SK-N-SH (cell line): ENCODE results near the gene NUMA1. TPM values are rescaled to one million over a fixed set of nuclear protein-coding genes. Genes with fewer than 3 reads are reported as not detected.

Experiments
- CTCF ChIA-PET: fragments of 300-600, 350-600 bp; formaldehyde crosslinking; extraction: SDS; loops from one replicate; lab custom pipeline; 2021; lab: Yijun Ruan, JAX
- POLR2A ChIA-PET: fragments of 350-600 bp; sonication (Branson Sonifier 250); formaldehyde crosslinking; extraction: SDS; loops from one replicate; lab custom pipeline; 2020; ENCODE audit warnings: antibody characterized with exemption, inconsistent platforms; lab: Yijun Ruan, JAX
- DNase-seq: peaks from one replicate; pipeline ENCODE4 v3.0.0; 2012
- H2AFZ ChIP-seq: fragments of 200-600 bp; sonication (generic); 2 replicates; pipeline ENCODE4 v1.8.1; 2016; ENCODE audit warnings: antibody characterized with exemption, mild to moderate bottlenecking, low read depth
- H3F3A ChIP-seq: fragments of 200-600 bp; sonication (generic); replicated peaks from 2 replicates; pipeline ENCODE3; 2016; ENCODE audit warnings: antibody characterized with exemption, mild to moderate bottlenecking; ENCODE audit not compliant: insufficient read depth
- H3K27ac ChIP-seq, 2 experiments: fragments of 200-500 bp in 1 of 2; fragments of 200-600 bp in 1 of 2; sonication (Bioruptor generic) in 1 of 2; sonication (generic), shearing (Covaris generic) in 1 of 2; 2 replicates each; pipeline versions ENCODE4 v1.5.1 to v1.6.1; 2014 to 2016; ENCODE audit warnings: low read depth in 2 of 2, inconsistent platforms in 1 of 2, low read length in 1 of 2, mild to moderate bottlenecking in 1 of 2, mixed read lengths in 1 of 2
- H3K27me3 ChIP-seq: fragments of 200-600 bp; sonication (generic), shearing (Covaris generic); 2 replicates; pipeline ENCODE4 v1.6.1; 2016; ENCODE audit warnings: mixed run types; ENCODE audit not compliant: insufficient read depth
- H3K36me3 ChIP-seq, 2 experiments: fragments of 200-500 bp in 1 of 2; fragments of 200-600 bp in 1 of 2; sonication (Bioruptor generic) in 1 of 2; sonication (generic) in 1 of 2; replicated peaks in 1 of 2; 2 replicates each; pipeline versions ENCODE3 to v1.5.1; 2014 to 2016; ENCODE audit warnings: low read length in 1 of 2, mild to moderate bottlenecking in 1 of 2; ENCODE audit not compliant: insufficient read depth in 2 of 2, control insufficient read depth in 1 of 2
- H3K4me1 ChIP-seq, 2 experiments: fragments of 200-500 bp in 1 of 2; fragments of 200-600 bp in 1 of 2; sonication (Bioruptor generic) in 1 of 2; sonication (generic), shearing (Covaris generic) in 1 of 2; 2 replicates each; pipeline versions ENCODE4 v1.5.1 to v1.6.1; 2014 to 2016; ENCODE audit warnings: low read depth in 1 of 2, low read length in 1 of 2, mixed run types in 1 of 2; ENCODE audit not compliant: insufficient read depth in 2 of 2, control insufficient read depth in 1 of 2
- H3K4me2 ChIP-seq: fragments of 200-600 bp; sonication (generic), shearing (Covaris generic); 2 replicates; pipeline ENCODE4 v1.6.1; 2017; ENCODE audit warnings: mixed run types
- H3K4me3 ChIP-seq, 2 experiments: fragments of 200-500 bp in 1 of 2; fragments of 200-600 bp in 1 of 2; sonication (Bioruptor generic) in 1 of 2; sonication (generic), shearing (Covaris generic) in 1 of 2; 2 replicates each; pipeline versions ENCODE4 v1.5.1 to v1.8.1; 2014 to 2016; ENCODE audit warnings: low read depth in 2 of 2, inconsistent platforms in 1 of 2, low read length in 1 of 2, mild to moderate bottlenecking in 1 of 2, mixed read lengths in 1 of 2, moderate library complexity in 1 of 2
- H3K79me2 ChIP-seq: fragments of 200-600 bp; sonication (generic); 2 replicates; pipeline ENCODE4 v1.8.1; 2017; ENCODE audit warnings: mild to moderate bottlenecking; ENCODE audit not compliant: insufficient read depth
- H3K9ac ChIP-seq: fragments of 200-600 bp; sonication (generic); 2 replicates; pipeline ENCODE4 v1.6.1; 2017; ENCODE audit warnings: mixed run types
- H3K9me2 ChIP-seq: fragments of 200-600 bp; sonication (generic); 2 replicates; pipeline ENCODE4 v1.6.1; 2017; ENCODE audit warnings: mixed run types
- H3K9me3 ChIP-seq: fragments of 200-600 bp; sonication (generic); 2 replicates; pipeline ENCODE4 v1.6.1; 2017; ENCODE audit warnings: mixed run types, mild to moderate bottlenecking, moderate library complexity
- H4K20me1 ChIP-seq: fragments of 200-600 bp; sonication (generic); 2 replicates; pipeline ENCODE4 v1.6.1; 2017; ENCODE audit warnings: mild to moderate bottlenecking, mixed run types; ENCODE audit not compliant: insufficient read depth
- EP300 ChIP-seq, 2 experiments: IDR thresholded peaks; 2 replicates each; pipeline versions ENCODE4 v1.4.0 to v1.6.1; 2012; ENCODE audit warnings: borderline replicate concordance in 1 of 2, low read depth in 1 of 2, low read length in 1 of 2
- FOSL2 ChIP-seq: IDR thresholded peaks from 2 replicates; pipeline ENCODE4 v1.4.0; 2012; ENCODE audit warnings: low read depth, mild to moderate bottlenecking, moderate library complexity, borderline replicate concordance
- JUND ChIP-seq: IDR thresholded peaks from 2 replicates; pipeline ENCODE4 v1.4.0; 2012
- MXI1 ChIP-seq: IDR thresholded peaks from 2 replicates; pipeline ENCODE4 v1.6.1; 2012; ENCODE audit warnings: mild to moderate bottlenecking, low read depth, low read length, improper control_type of control experiment
- NFIC ChIP-seq: IDR thresholded peaks from 2 replicates; pipeline ENCODE4 v1.4.0; 2012; ENCODE audit warnings: borderline replicate concordance
- POLR2AphosphoS5 ChIP-seq: IDR thresholded peaks from 2 replicates; pipeline ENCODE4 v1.6.1; 2012; ENCODE audit warnings: low read depth, low read length
- RAD21 ChIP-seq: IDR thresholded peaks from 2 replicates; pipeline ENCODE4 v1.6.1; 2012; ENCODE audit warnings: mild to moderate bottlenecking, low read length
- RFX5 ChIP-seq: IDR thresholded peaks from 2 replicates; pipeline ENCODE4 v1.6.1; 2012; ENCODE audit warnings: mild to moderate bottlenecking, improper control_type of control experiment, low read length
- RXRA ChIP-seq: IDR thresholded peaks from 2 replicates; pipeline ENCODE4 v1.4.0; 2012; ENCODE audit warnings: low read depth, mild to moderate bottlenecking, borderline replicate concordance
- SIN3A ChIP-seq: IDR thresholded peaks from 2 replicates; pipeline ENCODE4 v1.6.1; 2012; ENCODE audit warnings: low read depth, mild to moderate bottlenecking, low read length, moderate library complexity, borderline replicate concordance
- TCF12 ChIP-seq: IDR thresholded peaks from 2 replicates; pipeline ENCODE4 v1.4.0; 2012
- YY1 ChIP-seq: IDR thresholded peaks from 2 replicates; pipeline ENCODE4 v1.4.0; 2012; ENCODE audit warnings: low read depth, mild to moderate bottlenecking
- WGBS: methylation state at CpG from one replicate; pipeline ENCODE4 v1.1.6; 2017; ENCODE audit warnings: low lambda C conversion rate; 5-methylcytosine and 5-hydroxymethylcytosine counted together
- polyA plus RNA-seq, 3 experiments: library from polyadenylated mRNA; depleted of rRNA; stranded (reverse); fragments of >200 nt; gene quantifications; 2 replicates each; pipeline ENCODE4 v1.2.3, GENCODE V29; 2012
- TF ChIP-seq, protein P1 (sequence below): fragments of 150-350 bp; IDR thresholded peaks from 2 replicates; pipeline ENCODE4 v1.6.1; 2016; ENCODE audit warnings: mild to moderate bottlenecking, low read depth, low read length
- TF ChIP-seq, protein P2 (sequence below): IDR thresholded peaks from 2 replicates; pipeline ENCODE4 v1.4.0; 2012; ENCODE audit warnings: low read depth
- TF ChIP-seq, protein P3 (sequence below): IDR thresholded peaks from 2 replicates; pipeline ENCODE4 v1.4.0; 2012; ENCODE audit warnings: low read depth, borderline replicate concordance
- TF ChIP-seq, protein P4 (sequence below): IDR thresholded peaks from 2 replicates; pipeline ENCODE4 v1.6.1; 2012; ENCODE audit warnings: mild to moderate bottlenecking, low read depth, low read length, moderate library complexity

NUMA1 gene
- polyA plus RNA-seq, 1 of the 3 experiments (the other 2 are of a cell fraction): 111 TPM

DNA sequence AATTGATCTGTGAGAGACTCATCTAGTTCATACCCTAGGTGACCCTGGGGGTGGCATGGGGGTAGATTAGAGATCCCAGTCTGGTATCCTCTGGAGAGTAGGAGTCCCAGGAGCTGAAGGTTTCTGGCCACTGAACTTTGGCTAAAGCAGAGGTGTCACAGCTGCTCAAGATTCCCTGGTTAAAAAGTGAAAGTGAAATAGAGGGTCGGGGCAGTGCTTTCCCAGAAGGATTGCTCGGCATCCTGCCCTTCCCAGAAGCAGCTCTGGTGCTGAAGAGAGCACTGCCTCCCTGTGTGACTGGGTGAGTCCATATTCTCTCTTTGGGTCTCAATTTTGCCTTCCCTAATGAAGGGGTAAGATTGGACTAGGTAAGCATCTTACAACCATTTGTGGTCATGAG lies 81.0 kb downstream of the NUMA1 start:
- DNase-seq: no peak
- Histone ChIP-seq H3K27me3 (no peaks in the 10 kb centered on the region), H3K4me3 (no peak overlapping the region), H3K4me2 (0 out of 2 replicates have a peak overlapping the region, but pooled peaks have one; percentile 30), H2AFZ (no peak overlapping the region), H3K9ac (no peak overlapping the region), H3K9me3 (no peaks in the 10 kb centered on the region), H3K79me2 (no peaks in the 10 kb centered on the region), H4K20me1 (peaks cover 4% of the 10 kb centered on the region), H3K36me3 (peaks cover 3 to 52% of the 10 kb centered on the region in 2 experiments), H3K4me1 (peaks cover 0 to 10% of the 10 kb centered on the region in 2 experiments; a peak in 1 of 4 replicates), H3K27ac (peak overlapping the region in 1 of 2 experiments; percentile 12; a peak in 1 of 4 replicates), H3K9me2 (no peaks in the 10 kb centered on the region), H3F3A (peaks cover 24% of the 10 kb centered on the region)
- POLR2A ChIA-PET: interaction anchor here (0.7 to 1.0 kb wide), 3 partner anchors 9 to 39 kb away, joined by 3 to 4 read pairs (median 3); no protein-coding TSS in a partner anchor
- 75% methylated on average over 2 of the region's 2 CpGs for WGBS
- TF ChIP-seq YY1 (no peak), RAD21 (no peak), TCF12 (no peak), POLR2AphosphoS5 (no peak), EP300 (IDR thresholded peaks at IDR 0.05; ENCODE audit: borderline replicate concordance in 1 of 2, low read depth in 1 of 2, low read length in 1 of 2) (no peak), NFIC (no peak), RFX5 (no peak), RXRA (no peak), FOSL2 (no peak), JUND (no peak), SIN3A (no peak), MXI1 (no peak)
- TF ChIP-seq, protein P1, sequence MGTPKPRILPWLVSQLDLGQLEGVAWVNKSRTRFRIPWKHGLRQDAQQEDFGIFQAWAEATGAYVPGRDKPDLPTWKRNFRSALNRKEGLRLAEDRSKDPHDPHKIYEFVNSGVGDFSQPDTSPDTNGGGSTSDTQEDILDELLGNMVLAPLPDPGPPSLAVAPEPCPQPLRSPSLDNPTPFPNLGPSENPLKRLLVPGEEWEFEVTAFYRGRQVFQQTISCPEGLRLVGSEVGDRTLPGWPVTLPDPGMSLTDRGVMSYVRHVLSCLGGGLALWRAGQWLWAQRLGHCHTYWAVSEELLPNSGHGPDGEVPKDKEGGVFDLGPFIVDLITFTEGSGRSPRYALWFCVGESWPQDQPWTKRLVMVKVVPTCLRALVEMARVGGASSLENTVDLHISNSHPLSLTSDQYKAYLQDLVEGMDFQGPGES: no peak
- TF ChIP-seq, protein P2, sequence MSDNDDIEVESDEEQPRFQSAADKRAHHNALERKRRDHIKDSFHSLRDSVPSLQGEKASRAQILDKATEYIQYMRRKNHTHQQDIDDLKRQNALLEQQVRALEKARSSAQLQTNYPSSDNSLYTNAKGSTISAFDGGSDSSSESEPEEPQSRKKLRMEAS: no peak
- TF ChIP-seq, protein P3, sequence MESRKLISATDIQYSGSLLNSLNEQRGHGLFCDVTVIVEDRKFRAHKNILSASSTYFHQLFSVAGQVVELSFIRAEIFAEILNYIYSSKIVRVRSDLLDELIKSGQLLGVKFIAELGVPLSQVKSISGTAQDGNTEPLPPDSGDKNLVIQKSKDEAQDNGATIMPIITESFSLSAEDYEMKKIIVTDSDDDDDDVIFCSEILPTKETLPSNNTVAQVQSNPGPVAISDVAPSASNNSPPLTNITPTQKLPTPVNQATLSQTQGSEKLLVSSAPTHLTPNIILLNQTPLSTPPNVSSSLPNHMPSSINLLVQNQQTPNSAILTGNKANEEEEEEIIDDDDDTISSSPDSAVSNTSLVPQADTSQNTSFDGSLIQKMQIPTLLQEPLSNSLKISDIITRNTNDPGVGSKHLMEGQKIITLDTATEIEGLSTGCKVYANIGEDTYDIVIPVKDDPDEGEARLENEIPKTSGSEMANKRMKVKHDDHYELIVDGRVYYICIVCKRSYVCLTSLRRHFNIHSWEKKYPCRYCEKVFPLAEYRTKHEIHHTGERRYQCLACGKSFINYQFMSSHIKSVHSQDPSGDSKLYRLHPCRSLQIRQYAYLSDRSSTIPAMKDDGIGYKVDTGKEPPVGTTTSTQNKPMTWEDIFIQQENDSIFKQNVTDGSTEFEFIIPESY: no peak
- TF ChIP-seq, protein P4, sequence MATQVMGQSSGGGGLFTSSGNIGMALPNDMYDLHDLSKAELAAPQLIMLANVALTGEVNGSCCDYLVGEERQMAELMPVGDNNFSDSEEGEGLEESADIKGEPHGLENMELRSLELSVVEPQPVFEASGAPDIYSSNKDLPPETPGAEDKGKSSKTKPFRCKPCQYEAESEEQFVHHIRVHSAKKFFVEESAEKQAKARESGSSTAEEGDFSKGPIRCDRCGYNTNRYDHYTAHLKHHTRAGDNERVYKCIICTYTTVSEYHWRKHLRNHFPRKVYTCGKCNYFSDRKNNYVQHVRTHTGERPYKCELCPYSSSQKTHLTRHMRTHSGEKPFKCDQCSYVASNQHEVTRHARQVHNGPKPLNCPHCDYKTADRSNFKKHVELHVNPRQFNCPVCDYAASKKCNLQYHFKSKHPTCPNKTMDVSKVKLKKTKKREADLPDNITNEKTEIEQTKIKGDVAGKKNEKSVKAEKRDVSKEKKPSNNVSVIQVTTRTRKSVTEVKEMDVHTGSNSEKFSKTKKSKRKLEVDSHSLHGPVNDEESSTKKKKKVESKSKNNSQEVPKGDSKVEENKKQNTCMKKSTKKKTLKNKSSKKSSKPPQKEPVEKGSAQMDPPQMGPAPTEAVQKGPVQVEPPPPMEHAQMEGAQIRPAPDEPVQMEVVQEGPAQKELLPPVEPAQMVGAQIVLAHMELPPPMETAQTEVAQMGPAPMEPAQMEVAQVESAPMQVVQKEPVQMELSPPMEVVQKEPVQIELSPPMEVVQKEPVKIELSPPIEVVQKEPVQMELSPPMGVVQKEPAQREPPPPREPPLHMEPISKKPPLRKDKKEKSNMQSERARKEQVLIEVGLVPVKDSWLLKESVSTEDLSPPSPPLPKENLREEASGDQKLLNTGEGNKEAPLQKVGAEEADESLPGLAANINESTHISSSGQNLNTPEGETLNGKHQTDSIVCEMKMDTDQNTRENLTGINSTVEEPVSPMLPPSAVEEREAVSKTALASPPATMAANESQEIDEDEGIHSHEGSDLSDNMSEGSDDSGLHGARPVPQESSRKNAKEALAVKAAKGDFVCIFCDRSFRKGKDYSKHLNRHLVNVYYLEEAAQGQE: no peak
- CTCF ChIA-PET: interaction anchor here (0.6 to 4.2 kb wide), 8 partner anchors 11 to 472 kb away, joined by 3 to 26 read pairs (median 4); no protein-coding TSS in a partner anchor
